ENCODE data around the gene SMIM27. TPM values are rescaled to one million over a fixed set of nuclear protein-coding genes. Genes with fewer than 3 reads are reported as not detected.
A peak's percentile ranks its signal among the peaks of the same experiment; 100 is the strongest.

Gene SMIM27
- total and polyA plus RNA-seq, 2 of the 13 experiments (the other 11 are each of a cell fraction or from before 2014, with no cell fraction given): 17.9 to 19.0 TPM

DNA sequence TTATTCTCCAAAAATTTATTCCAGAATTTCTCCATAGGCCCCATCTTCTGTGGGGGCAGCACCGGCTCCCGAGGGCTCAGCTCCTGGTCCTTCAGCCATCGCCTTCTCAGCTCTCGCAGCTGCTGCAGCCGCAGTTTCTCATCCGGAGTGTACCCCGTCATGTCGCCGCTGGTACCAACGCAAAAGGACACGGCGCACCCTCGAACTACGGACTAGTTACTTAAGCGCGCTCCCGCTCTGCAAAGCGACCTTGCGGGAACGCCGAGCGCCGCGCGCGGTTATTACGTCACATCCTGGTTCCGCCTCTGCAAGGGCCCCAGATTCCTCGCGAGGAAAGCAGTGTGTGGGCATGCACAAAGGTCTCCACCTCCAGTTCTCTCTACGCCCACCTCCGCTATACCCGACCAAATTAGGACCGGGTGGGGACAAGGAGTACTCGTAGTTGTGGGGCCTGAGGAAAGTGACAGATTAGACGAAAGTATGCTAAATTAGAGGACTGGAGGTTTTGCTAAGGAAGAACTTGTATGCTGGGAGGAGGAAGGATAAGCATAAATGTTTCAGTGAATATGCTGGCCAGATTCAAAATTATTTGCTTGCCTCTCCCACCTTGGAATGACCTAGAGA lies 20.9 kb downstream of the SMIM27 start, which contains the start of gene NDUFB6:
NDUFB6 (minus strand) TSS at position 260 of the 624 bp plus-strand sequence; CDS start at position 161, 99 bp downstream.
- POLR2A ChIA-PET: interaction anchor here (1.0 to 2.8 kb wide), 4 partner anchors 22 to 194 kb away, joined by 5 to 36 read pairs (median 14); partner anchors contain the start of genes ACO1, RIGI, SMIM27 and TOPORS
- intact Hi-C loops (cut with micrococcal nuclease; ENCODE audit: unreplicated experiment): loop anchor here (1.0 to 2.0 kb wide), 4 partner anchors 47 to 194 kb away; partner anchors contain the start of gene RIGI
- TF ChIP-seq SIN3A (IDR thresholded peaks at IDR 0.05; ENCODE audit: borderline replicate concordance, low read depth, low read length) (peak; percentile 90), ZNF7 (CRISPR knock-in tag; IDR thresholded peaks at IDR 0.05) (no peak), ISX (CRISPR knock-in tag; conservative IDR thresholded peaks at IDR 0.05) (no peak), ZNF652 (CRISPR knock-in tag; IDR thresholded peaks at IDR 0.05; ENCODE audit: borderline replicate concordance, low read depth) (0 out of 2 replicates have a peak, but pooled peaks have one; percentile 8), ELF4 (CRISPR knock-in tag; IDR thresholded peaks at IDR 0.05; ENCODE audit: borderline replicate concordance) (peak; percentile 79), CREB1 (IDR thresholded peaks at IDR 0.05) (peak; percentile 98), CREB1 (CRISPR knock-in tag; IDR thresholded peaks at IDR 0.05) (peak; percentile 99), MEF2D (CRISPR knock-in tag; IDR thresholded peaks at IDR 0.05) (peak; percentile 77), KDM1A (CRISPR knock-in tag; IDR thresholded peaks at IDR 0.05) (no peak), ZNF672 (CRISPR knock-in tag; IDR thresholded peaks at IDR 0.05) (0 out of 2 replicates have a peak, but pooled peaks have one; percentile 25), ZFX (CRISPR knock-in tag; IDR thresholded peaks at IDR 0.05; ENCODE audit: low read depth) (peak; percentile 85), SNRNP70 (IDR thresholded peaks at IDR 0.05; ENCODE audit: low read depth, low read length) (no peak), YEATS4 (CRISPR knock-in tag; IDR thresholded peaks at IDR 0.05; ENCODE audit: borderline replicate concordance) (peak; percentile 72), KLF6 (CRISPR knock-in tag; IDR thresholded peaks at IDR 0.05) (0 out of 2 replicates have a peak, but pooled peaks have one; percentile 51), HOXA3 (CRISPR knock-in tag; IDR thresholded peaks at IDR 0.05) (peak; percentile 98), HDAC1 (CRISPR knock-in tag; IDR thresholded peaks at IDR 0.05) (peak; percentile 88), MED13 (CRISPR knock-in tag; IDR thresholded peaks at IDR 0.05) (peak; percentile 49; the same call in 1 of the 2 replicates)
- TF ChIP-seq, protein P1, sequence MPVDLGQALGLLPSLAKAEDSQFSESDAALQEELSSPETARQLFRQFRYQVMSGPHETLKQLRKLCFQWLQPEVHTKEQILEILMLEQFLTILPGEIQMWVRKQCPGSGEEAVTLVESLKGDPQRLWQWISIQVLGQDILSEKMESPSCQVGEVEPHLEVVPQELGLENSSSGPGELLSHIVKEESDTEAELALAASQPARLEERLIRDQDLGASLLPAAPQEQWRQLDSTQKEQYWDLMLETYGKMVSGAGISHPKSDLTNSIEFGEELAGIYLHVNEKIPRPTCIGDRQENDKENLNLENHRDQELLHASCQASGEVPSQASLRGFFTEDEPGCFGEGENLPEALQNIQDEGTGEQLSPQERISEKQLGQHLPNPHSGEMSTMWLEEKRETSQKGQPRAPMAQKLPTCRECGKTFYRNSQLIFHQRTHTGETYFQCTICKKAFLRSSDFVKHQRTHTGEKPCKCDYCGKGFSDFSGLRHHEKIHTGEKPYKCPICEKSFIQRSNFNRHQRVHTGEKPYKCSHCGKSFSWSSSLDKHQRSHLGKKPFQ (CRISPR knock-in tag; IDR thresholded peaks at IDR 0.05; ENCODE audit: insufficient replicate concordance): no peak
- TF ChIP-seq, protein P2, sequence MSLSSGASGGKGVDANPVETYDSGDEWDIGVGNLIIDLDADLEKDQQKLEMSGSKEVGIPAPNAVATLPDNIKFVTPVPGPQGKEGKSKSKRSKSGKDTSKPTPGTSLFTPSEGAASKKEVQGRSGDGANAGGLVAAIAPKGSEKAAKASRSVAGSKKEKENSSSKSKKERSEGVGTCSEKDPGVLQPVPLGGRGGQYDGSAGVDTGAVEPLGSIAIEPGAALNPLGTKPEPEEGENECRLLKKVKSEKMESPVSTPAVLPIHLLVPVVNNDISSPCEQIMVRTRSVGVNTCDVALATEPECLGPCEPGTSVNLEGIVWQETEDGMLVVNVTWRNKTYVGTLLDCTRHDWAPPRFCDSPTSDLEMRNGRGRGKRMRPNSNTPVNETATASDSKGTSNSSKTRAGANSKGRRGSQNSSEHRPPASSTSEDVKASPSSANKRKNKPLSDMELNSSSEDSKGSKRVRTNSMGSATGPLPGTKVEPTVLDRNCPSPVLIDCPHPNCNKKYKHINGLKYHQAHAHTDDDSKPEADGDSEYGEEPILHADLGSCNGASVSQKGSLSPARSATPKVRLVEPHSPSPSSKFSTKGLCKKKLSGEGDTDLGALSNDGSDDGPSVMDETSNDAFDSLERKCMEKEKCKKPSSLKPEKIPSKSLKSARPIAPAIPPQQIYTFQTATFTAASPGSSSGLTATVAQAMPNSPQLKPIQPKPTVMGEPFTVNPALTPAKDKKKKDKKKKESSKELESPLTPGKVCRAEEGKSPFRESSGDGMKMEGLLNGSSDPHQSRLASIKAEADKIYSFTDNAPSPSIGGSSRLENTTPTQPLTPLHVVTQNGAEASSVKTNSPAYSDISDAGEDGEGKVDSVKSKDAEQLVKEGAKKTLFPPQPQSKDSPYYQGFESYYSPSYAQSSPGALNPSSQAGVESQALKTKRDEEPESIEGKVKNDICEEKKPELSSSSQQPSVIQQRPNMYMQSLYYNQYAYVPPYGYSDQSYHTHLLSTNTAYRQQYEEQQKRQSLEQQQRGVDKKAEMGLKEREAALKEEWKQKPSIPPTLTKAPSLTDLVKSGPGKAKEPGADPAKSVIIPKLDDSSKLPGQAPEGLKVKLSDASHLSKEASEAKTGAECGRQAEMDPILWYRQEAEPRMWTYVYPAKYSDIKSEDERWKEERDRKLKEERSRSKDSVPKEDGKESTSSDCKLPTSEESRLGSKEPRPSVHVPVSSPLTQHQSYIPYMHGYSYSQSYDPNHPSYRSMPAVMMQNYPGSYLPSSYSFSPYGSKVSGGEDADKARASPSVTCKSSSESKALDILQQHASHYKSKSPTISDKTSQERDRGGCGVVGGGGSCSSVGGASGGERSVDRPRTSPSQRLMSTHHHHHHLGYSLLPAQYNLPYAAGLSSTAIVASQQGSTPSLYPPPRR (CRISPR knock-in tag; IDR thresholded peaks at IDR 0.05; ENCODE audit: borderline replicate concordance): peak; percentile 63; the same call in 1 of the 2 replicates

More for the DNA sequence above, 20.9 kb downstream of the SMIM27 start, which contains the start of gene NDUFB6:
- DNase-seq (ENCODE audit: low spot score) (peak; percentile 90), FAIRE-seq (peak; percentile 60), ATAC-seq (peak; percentile 95)
- WGBS (ENCODE audit: low lambda C conversion rate): under 1% methylated on average over 19 of the region's 36 CpGs
- H3K9ac ChIP-seq (ENCODE audit: insufficient read depth, low read depth, low read length): peak within 1 kb of the TSS; percentile 77
- H3K79me2 ChIP-seq (ENCODE audit: insufficient read depth, low read length): peaks cover 32% of the 10 kb centered on the region
- H3K27me3 ChIP-seq (ENCODE audit: control insufficient read depth in 1 of 2, insufficient read depth in 2 of 2, low read length in 2 of 2): no peaks in the 10 kb centered on the region; a peak in 1 of 5 replicates
- H3K27ac ChIP-seq (ENCODE audit: extremely low read length, insufficient read depth, low read length): peak within 1 kb of the TSS; percentile 77
- H2AFZ ChIP-seq (ENCODE audit: low read length): peak within 1 kb of the TSS; percentile 85
- H4K20me1 ChIP-seq (ENCODE audit: insufficient read depth, low read length): no peaks in the 10 kb centered on the region
- peaks cover 3 to 11% of the 10 kb centered on the region in 2 experiments; a peak in 3 of 5 replicates for H3K36me3 ChIP-seq (replicated peaks in 1 of 2; ENCODE audit: control insufficient read depth in 1 of 2, insufficient read depth in 2 of 2, low read length in 2 of 2)
- no TSS peak for BruUV-seq (replicated peaks)
- H3K4me1 ChIP-seq (ENCODE audit: insufficient read depth, low read length): peaks cover 24% of the 10 kb centered on the region
- CTCF ChIA-PET (ENCODE audit: low intra/inter-chr PET ratio, low total read pairs): interaction anchor here (1.1 to 3.8 kb wide), 4 partner anchors 23 to 197 kb away, joined by 3 to 52 read pairs (median 4); no protein-coding TSS in a partner anchor
- peak within 1 kb of the TSS; percentile 81 for H3K4me2 ChIP-seq (ENCODE audit: low read depth, low read length)
- H3K4me3 ChIP-seq (replicated peaks in 1 of 3; ENCODE audit: insufficient read depth in 1 of 3, low read depth in 2 of 3, low read length in 3 of 3): peak within 1 kb of the TSS; percentile 81 to 95 (median 83)
- in situ Hi-C loops (cut with HindIII; ENCODE audit: extremely low pct_ligation_motif_present, low pct_unique_long_range_greater_than_20kb): loop anchor here (5.0 kb wide), 1 partner anchor 191 kb away; the partner anchor contains the start of gene ACO1
- H3K9me3 ChIP-seq (ENCODE audit: low read length): no peaks in the 10 kb centered on the region

All from HepG2 (cell line).